Measurements from ENCODE around the gene SLAMF1.
"Not testable (repeated sequence)": the region's sequence is repeated elsewhere in the genome, so short reads cannot be mapped to it uniquely, and the experiment has no call there.

The SLAMF1 gene, protein sequence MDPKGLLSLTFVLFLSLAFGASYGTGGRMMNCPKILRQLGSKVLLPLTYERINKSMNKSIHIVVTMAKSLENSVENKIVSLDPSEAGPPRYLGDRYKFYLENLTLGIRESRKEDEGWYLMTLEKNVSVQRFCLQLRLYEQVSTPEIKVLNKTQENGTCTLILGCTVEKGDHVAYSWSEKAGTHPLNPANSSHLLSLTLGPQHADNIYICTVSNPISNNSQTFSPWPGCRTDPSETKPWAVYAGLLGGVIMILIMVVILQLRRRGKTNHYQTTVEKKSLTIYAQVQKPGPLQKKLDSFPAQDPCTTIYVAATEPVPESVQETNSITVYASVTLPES

DNA sequence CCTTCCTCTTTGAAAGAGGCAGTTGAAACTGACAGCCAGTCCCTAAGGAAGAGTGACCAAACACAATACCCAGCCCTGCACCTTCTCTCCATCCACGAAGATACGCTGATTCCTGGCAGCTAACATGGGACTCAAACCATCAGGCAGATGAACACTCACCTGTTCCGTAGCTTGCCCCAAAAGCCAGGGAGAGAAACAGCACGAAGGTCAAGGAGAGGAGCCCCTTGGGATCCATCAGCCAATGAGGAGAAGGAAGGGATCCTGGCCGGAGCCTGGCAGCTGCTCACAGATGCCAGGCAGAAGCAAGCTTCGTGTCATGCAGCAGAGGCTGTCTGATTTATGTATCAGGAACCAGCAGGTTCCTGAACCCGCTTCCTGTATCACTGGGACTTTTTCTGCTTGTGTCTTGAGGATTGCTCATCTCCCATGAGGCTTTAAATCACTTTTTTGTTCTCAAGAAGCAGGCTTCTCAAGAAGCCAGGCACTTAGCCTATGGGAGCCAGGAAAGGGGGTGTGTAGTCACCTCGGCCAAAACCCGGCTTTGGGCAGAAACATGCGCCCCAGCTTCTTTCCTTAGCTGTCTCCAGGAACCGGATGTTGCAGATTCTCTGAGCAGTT, at the start of gene SLAMF1:
Gene SLAMF1, minus strand, starts transcription at position 334 of the 618 bp plus-strand sequence. Its CDS starts 99 bp downstream, at position 235.
- peak; percentile 35 for DNase-seq

DNA sequence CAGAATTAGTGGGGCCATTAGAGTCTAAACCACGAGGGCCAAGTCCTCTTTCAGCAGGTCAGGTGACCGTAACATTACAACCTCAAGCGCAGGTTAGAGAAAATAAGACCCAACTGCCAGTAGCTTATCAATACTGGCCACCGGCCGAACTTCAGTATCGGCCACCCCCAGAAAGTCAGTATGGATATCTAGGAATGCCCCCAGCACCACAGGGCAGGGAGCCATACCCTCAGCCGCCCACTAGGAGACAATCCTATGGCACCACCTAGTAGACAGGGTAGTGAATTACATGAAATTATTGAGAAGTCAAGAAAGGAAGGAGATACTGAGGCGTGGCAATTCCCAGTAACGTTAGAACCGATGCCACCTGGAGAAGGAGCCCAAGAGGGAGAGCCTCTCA, 45.5 kb upstream of the SLAMF1 start:
- DNase-seq, result not testable (repeated sequence)

DNA sequence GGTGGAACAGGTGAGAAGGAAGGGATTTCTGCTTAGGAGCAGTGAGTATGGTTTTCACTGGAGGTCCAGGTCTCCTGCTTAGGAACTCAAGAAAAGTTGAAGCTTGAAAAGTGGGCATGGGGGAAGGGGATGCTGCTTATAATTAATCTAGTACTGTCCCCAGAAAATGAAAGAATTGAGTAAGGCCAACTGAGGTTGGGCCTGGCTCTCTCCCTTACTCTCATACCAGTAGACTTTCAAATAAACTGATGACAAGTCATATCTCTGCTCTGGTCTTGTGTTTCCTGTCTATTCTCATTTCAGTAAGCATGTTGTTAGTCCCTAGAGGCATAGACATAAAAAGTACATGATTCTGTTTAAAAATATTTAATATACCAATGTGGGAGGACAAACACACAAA, 38.4 kb upstream of the SLAMF1 start:
- DNase-seq, result no peak

DNA sequence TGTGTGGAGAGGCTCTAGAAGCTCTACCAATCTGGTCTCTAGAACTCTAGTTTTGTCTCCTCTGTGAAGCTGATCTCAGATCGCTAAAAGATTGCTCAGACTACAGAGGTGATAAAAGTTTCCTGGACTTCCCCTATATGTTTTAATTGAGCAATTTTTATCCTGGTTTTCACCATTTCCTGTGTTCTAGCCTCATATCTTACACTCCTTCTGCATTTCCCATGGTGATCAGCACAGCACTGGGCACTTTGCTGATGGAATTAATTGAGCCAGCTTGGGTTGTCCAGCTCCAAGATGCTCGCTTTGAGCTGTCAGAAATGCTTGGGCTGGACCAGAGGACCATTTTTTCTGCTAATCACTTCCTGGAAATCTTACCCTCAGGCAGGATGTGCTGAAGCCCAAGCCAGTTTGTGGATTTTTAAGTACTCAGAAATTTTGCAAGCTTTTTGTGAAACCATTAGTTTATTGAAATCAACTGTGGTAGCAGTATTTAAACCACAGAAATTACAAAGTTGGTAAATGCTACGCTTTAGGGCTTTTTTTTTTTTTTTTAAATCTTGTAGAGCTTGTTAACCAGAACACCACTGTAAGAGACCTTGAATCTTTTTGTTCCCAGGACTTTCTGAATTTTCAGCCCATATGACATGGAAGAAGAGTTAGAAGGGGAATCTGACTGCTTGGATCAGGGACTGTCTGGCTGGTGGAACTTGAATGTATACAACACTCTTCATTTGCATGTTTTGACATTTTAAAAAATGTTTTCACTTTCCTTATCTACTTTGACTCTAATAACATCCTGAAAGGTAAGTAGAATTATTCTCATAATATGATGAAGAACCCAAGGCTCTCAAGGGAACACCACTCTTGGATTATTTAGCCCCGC, 36.4 kb upstream of the SLAMF1 start:
- DNase-seq, result no peak

DNA sequence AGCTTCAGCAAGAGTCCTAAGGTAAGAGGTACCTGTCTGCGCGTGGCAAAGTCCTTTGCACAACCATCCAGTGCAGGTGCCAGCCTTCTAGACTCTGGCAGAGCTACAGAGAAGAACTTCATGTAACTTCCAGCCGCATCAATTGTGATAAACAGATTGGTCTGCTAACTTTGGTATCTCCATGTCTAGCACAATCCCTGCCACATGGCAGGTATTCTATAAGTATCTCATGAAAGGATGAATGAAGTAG, 35.0 kb upstream of the SLAMF1 start:
- DNase-seq, result no peak

DNA sequence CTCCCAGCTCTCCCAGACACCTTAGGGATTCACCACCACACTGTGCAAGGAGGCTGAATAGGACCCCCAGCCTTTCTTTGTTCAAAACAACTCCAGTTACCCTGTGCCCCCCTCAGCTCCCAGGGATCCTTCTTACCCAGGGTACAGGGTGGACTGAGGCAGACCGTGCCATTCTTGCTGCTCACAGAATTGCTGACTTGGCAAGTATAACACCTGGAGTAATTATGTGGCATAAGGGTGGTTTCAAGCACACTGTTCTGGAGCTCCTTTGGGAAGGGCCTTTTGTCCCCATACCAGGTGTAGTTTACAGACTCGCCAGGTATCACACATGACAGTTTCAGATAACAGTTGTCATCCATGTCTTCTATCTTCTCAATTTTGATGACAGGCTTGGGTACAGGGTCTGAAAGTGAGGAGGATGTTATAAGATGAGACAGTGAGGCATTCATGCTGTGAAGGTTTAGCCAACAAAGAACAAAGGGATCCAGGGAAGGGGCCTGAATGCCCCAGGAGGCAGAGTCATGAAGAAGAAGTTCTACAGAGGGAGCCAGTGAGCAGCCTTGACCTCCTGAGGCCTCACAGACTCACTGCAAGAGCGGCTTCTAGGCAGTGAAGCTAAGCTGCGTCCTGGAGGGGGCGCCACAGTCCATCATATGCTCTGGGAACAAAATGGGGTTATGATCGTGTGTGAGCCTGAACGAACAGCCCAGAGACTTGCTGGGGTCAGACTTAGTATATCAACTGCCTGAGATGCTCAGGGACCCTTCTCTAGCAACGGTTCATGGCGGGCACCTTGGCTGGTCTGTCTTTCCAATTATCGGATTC, 34.4 kb upstream of the SLAMF1 start:
- peak; percentile 87 for DNase-seq

DNA sequence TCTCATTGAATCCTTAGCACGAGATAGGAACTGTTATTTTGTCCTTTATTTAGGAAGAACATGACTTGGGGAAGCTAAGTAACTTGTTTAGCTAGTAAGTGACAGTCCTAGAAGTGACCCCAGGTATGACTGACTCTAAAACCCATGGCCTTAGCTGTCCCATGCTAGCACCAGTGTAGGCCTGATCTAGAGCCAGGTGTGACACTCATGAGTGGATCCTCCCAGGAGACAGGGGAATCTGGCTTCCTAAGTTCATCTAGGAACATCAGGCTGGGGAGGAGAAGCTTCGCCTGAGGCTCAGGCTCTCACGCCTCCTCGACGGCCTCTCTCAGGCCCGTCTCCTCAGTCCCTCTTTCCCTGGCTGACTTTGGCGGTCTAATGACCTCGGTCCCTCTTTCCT, 33.6 kb upstream of the SLAMF1 start:
- no peak for DNase-seq

DNA sequence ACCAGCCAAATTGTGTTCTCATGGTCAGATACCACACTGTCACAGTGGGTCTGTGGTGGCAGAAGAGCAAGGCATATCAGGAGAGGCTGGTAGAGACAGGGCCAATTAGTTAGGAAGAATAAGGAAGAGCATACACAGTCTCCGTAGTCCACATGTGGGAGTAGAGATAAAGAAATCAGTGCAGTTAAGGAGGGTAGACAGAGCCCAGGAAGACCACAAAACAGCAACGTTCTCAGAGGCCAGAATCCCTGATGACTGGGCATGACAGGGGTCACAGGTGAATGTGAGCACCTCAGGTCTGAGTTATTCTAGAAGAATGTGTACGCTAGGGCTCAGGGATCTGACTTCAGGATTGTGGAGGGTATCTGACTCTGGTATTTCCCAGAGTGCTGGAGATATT, 33.0 kb upstream of the SLAMF1 start:
- no peak for DNase-seq

DNA sequence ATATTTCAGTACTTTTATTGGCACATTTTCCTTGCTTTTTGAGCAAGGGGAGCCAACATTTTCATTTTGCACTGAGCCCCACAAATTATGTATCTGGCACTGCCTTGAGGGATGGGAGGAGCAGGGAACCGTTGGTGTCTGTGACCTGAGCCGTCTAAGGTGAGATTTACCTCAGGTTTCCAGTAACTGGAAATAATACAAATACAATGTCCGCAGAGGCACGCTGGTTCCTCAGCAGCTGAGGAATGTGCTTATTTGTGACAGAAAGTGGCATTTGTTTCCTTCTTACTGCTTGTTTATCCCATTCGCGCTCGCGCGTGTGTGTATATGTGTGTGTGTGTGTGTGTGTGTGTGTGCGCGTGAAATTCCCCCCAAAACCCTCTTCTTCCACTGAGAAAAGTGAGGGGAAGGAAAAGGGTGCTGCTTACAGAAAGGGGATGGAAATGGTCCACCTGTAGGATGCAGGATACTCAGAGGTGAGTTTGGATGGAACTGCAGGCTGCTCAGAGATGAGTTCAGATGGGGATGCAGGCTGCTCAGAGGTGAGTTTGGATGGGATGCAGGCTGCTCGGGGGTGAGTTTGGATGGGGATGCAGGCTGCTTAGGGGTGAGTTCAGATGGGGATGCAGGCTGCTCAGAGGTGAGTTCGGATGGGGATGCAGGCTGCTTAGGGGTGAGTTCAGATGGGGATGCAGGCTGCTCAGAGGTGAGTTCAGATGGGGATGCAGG, 30.2 kb upstream of the SLAMF1 start:
- DNase-seq, result no peak

DNA sequence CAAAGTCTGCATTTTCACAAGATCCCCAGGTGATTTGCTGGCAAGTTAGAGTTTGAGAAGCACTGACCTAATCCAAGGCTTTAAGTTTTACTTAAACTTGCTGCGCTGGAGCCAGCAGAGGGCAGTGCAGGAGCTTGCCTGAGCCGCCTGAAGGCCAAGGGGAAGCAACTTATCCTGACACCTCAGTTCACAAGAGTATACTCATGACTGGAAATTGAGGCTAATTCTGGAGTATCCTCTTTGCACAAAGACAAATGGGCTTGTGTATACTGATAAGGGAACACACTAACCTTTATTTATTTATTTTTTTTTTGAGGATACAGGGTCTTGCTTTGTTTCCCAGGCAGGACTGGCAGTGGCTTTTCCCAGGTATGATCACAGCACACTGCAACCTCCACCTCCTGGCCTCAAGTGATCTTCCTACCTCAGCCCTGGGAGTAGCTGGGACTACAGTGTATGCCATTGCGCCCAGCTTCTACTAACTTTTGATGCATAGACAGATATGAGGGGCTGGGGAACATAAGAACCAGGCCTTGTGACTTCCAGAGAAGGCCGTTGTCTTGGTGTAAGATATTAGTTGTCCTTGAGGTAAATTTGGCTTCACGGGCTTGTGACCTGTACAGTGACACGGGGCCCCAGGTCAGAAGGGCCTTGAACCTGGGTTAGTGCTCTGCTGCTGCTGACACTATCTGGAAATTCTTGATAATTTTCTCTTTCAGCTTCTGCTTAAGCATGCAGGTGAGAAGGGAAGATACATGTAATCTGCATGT, 29.0 kb upstream of the SLAMF1 start:
- peak; percentile 78 for DNase-seq

DNA sequence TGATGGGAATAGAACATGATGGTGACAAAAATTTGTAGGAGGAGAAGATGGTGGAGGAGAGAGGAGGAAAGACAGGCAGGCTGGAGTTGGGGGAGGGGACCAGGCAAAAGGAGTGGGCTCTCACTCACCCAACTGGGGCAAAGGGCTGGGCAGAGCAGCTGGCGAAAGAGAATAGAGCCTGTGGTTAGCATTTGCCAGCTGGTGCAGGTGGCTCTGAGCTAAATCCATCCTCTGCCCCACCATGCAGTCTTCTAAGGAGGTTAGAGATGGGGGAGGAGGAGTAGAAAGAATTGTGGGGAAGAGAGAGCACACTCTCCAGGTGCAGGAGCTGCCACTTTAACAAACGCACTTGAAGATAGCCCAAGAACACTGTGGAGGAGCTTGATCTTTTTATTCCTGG, 27.6 kb upstream of the SLAMF1 start:
- no peak for DNase-seq

DNA sequence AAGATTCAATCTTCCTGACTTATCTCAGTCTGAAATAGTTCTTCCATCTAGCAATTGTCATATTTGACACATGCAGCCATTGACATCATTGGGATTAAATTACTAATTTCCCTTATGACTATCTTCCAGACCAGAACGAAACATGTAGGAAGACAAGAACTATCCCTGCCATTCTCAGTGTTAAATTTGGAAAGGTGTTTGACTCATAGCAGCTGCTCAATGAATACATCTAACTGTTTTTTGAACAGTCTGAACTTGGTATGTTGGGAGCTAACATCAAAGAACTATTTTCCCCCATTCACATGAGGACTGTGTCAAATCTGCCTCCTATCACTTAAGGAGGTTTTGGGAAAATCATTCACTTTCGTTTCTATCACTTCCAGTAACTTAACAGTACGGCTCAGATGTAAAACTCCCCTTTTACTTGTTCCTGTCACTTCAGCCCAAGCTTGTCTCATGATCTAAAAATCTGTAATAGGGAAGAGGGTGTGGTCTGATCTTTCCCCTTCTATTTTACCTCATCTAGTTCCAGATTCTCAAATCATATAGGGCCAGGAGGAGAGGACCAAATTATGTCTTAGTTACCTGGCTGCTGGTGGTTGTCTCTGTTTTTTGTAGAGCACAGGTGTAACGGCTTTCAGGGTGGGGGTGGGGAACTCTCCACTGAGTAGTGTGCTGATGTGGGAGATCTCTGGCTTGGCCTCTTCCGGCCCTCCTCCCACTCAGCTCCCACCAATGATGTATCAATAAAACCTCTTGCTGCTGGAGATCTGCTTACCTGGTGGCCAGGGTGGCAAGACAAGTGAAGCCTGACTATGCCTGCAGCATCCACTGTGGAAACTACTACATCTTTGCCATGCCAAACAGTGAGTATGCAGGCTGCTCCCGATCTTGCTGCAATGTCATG, 26.2 kb upstream of the SLAMF1 start:
- DNase-seq, result no peak

DNA sequence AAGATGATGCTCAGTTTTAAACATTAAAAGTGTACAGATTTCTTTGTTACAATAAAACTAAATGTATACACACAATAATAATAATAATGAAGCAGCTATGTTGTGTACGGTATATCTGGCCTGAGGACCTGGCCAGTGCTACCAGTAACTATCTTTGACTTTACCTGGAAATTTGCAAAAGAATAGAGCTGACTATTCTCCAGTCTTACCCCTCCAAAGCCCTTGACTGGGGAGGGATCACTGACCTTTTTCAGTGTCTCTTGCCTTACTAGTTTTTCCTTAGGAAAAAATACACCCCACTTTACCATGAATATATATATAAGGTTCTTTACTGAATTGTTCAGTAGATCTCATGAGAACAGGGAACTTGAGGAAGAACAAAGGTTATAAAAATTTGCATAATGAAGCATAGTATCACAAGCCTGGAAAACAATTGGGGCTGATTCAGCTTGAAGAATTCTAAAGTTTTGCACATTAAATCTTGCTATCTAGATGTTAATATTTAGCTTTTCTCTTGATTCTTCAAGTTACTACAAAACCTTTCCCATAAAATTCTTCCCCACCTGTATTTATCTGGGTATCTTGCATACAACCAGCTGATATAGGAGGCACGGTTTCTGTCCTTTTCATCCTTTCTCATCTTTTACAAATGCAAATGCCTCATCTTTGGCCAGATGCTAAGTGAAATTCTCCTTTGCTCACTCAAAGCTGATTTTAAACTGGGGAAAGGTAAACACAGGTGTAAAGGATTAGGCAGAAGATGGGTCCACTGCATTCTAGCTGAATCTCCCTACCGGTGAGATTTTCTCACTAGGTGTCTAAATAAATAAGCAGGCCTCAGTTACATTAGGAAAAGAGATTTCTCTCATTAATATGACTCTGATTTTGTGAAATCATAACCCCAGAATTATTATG, 25.0 kb upstream of the SLAMF1 start:
- DNase-seq, result no peak

DNA sequence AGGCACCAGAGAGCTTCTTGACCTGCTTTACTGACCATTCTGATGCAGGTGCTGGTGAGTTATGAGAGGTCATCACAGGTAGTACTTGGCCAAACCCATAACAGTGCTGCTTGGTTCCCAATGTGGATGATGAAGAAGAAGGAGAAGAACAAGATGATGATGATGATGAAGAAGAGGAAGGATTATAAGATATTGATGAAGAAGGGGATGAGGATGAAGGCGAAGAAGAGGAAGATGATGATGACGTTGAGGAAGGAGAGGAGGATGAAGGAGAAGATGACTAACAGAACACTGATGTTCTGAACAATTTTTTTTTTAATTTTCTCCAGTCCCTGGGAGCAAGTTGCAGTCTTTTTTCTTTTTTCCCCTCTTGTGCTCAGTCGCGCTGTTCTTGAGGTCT, 23.9 kb upstream of the SLAMF1 start:
- DNase-seq, result no peak

DNA sequence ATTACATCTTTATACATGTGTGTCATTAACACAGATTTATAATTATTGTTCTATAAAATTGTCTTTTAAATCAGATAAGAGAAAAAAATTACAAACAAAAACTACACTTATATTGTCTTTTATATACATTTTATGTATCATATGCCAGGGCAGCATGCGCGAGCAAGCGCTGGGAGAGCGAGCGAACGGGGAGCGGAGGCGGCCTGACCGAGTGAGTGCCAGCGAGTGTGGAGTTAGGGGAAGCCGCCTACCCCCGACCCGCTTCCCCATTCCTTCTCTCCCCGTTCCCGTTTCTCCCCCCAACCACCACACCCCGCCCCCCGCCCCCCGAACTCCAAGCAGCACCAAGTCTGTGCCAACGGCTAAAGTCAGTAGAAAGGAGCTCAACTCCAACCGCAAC, 23.0 kb upstream of the SLAMF1 start:
- DNase-seq, result no peak

DNA sequence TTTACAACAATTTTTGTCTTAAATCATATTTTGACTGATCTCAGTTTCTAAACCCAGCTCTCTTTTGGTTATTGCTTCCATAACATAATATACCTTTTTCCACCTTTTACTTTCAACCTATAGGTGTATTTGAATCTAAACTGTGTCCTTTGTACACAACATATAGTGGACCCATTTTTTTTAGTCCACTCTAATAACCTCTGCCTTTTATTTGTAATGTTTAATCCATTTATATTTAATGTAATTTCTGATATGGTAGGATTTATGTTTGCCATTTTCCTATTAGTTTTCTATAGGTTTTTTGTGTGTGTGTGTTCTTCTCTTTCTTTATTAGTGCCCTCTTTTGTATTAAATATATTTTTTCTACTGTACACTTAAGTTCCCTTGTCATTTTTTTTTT, 22.4 kb upstream of the SLAMF1 start:
- no peak for DNase-seq

DNA sequence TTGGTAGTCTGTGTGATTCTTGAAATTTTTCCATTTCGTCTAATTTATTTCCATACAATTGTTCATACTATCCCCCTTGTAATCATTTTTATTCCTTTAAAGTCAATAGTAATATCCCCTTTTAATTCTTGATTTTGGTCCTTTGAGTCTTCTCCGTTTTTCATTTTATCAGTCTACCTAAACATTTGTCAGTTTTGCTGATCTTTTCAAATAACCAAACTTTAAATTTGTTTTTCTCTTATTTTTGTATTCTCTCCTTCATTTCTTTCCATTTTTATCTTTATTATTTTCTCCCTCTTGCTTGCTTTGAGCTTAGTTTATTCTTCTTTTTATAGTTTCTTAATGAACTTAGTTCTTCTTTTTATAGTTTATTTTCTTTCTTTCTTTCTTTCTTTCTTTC, 21.1 kb upstream of the SLAMF1 start:
- no peak for DNase-seq

DNA sequence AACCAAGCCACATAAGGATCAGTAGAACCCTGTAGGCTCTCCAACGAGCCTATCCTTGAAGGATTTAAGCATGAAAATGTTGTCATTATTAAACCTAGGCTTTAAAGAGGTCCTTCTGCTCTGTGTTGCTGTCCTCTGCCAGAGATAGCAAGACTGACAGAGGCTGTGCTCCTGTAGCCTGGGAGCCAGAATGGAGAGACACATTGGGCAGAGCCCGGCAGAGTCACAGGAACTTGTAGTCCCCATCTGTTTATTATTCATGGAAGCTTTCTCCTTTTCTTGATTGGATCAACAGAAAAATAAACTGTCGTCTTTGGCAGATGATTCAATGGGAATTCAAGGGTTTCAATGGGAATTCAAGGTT, 19.2 kb upstream of the SLAMF1 start:
- DNase-seq, result no peak

DNA sequence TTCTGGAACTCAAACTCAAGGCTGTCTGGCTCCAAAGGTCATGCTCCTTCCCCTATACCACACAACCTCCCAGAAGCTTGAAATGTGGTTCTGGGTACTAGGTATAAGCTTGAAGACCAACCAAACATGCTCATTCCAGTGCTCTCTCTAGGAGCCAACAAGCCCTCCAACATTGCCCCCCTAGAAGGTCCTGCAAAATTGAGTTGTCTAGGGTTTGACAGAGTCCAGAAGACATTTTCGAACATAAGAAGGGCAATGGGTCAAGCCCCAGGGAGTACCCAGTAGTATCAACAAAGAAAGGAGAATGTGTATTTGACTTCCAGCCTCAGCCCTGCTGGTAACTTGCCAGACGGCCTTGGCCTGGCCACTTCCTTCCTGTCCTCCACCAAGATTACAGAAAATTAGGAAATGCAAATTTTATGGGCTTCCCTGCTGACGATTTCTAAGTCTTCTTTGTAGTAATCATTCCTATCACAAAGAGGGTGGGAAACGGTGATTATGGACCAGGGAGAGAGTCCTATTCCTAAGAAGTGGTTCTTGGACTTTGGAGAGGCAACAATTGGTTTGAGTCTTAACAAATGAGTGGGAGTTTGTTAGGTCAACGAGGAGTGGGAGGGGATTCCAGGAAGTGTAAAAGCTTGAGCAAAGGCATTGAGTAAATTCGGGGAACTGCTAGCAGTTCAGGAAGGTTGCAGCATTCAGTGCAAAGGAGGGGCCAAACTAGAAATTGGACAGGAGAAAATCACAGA, 18.7 kb upstream of the SLAMF1 start:
- DNase-seq, result no peak
